ENCODE results near the gene RTP1. TPM values are rescaled to one million over a fixed set of nuclear protein-coding genes. Genes with fewer than 3 reads are reported as not detected.
"Not testable (repeated sequence)": the region's sequence is repeated elsewhere in the genome, so short reads cannot be mapped to it uniquely, and the experiment has no call there.

The RTP1 gene, protein sequence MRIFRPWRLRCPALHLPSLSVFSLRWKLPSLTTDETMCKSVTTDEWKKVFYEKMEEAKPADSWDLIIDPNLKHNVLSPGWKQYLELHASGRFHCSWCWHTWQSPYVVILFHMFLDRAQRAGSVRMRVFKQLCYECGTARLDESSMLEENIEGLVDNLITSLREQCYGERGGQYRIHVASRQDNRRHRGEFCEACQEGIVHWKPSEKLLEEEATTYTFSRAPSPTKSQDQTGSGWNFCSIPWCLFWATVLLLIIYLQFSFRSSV
- not detected in 2 replicates for total RNA-seq (2014; rRNA removed)
- not detected for polyA plus RNA-seq (2012)

DNA sequence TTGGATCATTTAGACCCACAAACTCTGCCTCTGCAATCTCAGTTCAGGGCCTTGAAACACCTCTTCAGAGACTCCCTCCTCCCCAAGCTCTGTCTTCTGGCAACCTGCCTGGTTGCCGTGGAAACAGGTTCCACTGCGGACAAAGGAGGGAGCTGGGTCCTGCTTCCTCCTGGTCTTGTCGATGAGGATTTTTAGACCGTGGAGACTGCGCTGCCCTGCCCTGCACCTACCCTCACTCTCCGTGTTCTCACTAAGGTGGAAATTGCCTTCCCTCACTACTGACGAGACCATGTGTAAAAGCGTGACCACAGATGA, at the start of gene RTP1:
TSS of gene RTP1 (plus strand) at position 152 of the 315 bp plus-strand sequence. CDS start at position 182, 30 bp downstream.
- DNase-seq (ENCODE audit: low read depth) = no peak

DNA sequence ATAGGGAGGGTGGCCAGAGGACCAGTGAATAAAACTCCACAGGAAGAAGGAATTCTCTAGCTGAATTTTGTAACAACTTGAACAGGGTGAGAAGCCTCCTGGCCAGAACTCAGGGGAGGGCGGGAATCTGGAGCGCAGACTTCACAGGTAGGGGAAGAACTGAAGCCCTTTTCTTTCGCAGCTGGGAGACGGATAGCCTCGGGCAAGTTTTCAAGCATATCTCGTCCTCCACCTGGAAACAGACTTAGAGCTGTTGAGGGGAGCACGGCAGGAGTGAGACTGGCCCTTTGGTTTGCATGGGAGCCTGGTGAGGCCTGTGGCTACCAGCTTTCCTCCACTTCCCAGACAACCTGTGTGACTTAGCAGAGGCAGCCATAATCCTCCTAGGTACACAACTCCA, 47.1 kb upstream of the RTP1 start:
- DNase-seq (ENCODE audit: low read depth) = no peak

DNA sequence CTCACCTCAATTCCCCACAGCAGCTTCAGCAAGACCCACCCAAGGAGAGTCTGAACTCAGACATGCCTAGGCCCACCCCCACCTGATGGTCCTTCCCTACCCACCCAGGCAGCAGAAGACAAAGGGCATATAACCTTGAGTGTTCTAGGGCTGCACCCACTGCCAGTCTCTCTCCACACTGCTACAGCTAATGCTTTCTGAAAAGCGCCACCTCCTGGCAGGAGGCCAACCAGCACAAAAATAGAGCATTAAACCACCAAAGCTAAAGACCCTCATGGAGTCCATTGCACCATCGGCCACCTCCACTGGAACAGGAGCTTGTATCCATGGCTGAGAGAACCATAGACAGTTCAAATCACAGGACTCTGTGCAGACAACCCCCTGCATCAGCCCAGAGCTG, 46.7 kb upstream of the RTP1 start:
- DNase-seq (ENCODE audit: low read depth) = peak; percentile 3

DNA sequence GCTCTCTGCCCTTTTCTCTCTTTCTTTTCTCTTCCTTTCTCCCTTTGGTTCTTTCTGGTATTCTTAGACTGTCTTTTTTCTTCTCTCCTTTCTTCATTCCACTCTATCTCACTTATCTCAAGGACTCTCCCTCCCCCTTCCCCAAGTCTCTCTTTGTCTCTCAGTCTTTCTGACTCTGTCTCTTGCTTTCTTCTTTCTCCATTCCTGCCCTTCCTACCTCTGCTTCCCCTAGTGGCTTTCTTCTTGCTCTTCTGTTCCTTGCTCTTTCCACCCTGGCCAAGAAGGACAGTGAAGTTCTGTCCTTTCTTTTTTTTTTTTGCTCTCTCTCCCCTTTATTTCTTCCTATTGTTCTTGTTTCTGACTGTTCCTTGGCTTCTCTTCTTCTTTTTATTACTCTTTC, 35.7 kb upstream of the RTP1 start:
- DNase-seq (ENCODE audit: low read depth) = no peak

DNA sequence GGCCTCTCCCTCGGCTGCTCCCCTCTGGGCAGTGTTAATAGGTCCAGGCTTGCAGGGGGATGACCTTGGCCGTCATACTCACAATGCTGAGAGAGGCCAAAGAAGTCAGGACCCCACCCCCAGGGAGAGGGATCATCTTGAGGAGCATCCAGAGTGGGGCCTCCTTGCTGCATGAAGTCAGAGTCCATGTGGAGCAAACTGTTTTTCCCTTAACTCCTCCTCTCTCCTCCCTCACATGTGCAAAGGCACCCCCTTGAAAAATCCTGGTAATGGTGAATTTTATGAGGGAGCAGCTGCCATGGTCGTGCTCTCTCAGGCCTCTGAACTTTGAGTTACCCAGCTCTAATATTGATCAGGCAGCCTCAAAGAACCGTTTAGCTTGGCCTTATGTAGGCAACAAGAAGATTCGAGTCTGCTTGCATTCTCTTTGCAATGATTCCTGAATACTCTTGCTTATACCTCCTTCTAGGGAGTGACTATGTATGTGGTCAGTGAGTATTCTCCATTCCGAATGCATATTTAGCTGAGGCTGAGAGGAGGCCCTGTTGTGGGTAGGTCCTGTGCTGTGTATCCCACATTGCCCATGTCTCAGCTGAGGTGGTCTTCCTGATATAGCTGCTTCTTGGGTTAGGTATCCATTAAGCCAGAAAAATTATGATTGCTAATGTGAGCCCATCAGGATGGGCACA, 34.9 kb upstream of the RTP1 start:
- DNase-seq (ENCODE audit: low read depth) = no peak

DNA sequence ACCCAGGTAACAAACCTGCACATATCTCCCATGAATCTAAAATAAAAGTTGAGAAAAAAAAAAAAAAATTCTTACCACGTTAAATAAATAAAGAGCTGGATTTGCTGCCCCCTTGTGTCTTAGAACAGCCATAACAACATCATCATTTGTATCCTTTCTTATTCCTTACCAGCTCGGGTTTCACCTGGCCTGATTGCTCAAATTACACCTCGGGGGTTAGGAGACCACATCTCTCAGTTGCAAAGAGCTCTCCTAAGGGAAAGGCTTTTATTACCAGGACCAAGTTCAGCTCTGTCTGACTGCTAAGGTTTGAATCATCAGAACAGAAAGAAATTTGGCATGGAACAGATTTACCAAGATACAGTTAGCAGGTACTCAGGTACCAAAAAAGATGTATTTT, 32.1 kb upstream of the RTP1 start:
- DNase-seq (ENCODE audit: low read depth) = peak; percentile 56

DNA sequence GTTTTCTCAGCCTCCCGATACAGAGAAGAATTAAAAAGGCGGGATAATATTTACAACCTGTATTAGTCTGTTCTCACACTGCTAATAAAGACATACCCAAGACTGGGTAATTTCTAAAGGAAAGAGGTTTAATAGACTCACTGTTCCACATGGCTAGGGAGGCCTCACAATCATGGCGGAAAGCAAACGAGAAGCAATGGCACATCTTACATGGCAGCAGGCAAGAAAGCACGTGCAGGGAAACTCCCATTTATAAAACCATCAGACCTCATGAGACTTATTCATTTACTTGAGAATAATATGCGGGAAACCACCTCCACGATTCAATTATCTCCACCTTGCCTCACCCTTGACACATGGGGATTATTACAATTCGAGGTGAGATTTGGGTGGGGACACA, 30.5 kb upstream of the RTP1 start:
- DNase-seq (ENCODE audit: low read depth) = no peak

DNA sequence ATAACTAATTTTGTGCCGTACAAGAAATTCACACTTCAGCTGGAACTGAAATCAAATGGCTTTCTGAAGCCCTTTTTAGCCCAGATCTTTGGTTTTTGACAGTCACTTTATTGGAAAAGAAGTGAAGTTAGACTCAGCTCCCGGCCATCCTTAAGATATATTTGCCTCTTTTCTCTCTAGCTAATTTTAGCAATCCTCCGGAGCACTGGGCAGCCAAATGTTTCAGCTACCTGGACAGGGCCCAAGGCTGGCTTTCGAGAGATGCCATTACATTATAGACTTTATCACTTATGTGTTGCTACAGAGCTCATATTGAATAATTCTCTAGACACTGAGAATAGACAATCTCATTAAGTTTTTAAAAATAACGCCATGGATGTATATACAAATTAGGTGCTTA, 29.5 kb upstream of the RTP1 start:
- DNase-seq (ENCODE audit: low read depth) = no peak

DNA sequence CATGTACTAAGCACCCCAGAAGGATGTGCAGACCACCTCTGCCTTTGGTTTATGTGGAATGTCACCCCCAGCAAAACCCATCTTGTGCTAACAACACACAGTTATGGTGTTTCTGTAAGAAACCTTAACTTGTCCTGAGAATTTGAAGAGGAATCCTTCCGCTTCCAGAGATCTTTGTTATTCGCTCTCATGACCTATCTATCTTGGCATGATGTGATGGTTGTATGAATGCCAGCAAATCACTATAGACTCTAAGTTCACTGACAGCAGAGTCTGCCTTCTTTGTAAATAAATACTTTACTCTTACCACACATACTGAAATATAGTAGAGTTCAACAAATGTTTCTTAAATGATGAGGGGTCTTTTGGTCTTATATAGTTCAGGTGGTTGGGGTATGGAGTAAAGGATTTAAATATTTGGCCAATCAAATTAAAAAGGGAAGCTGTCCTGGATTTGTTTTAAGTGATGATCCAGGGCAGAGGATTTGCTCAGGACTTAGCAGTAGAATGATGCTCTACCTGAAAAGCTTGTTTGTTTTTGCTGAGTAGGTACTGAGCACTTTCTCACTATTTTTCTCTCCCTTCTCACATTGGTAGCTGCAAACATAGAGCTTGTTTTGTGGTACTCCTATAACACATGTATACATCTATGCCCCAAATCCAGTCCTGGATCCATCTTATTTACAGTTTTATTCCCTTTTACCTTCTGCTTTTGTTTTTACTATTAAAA, 27.9 kb upstream of the RTP1 start:
- DNase-seq (ENCODE audit: low read depth) = no peak

DNA sequence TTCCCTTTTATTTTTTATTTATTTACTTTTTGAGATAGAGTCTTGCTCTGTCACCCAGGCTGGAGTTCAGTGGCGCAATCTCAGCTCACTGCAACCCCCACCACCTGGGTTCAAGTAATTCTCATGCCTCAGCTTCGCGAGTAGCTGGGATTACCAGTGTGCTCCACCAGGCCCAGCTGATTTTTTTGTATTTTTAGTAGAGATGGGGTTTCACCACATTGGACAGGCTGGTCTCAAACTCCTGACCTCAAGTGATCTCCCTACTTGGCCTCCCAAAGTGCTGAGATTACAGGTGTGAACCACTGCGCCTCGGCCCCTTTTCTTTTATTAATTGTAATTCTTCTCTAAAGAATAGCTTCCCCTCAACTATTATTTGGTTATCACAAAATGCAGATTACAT, 26.4 kb upstream of the RTP1 start:
- not testable (repeated sequence) for DNase-seq (ENCODE audit: low read depth)

DNA sequence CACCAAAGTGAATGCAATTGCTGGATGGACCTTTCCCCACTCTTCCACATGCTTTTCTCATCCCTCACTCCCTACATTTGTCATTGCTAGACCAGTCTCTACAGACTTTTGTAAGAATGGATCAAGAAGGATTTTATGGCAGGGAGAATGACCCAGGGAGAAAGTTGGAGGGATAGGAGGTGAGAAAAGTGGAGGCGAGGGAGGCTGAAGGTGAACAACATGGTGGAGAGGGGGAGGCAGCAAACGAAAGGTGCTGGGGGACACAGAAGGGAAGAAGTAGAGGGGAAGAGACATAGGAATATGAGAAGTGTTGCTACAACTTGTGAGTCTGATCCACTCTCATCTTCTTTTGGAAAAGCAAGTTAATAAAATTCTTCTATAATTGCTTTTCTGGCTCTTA, 24.4 kb upstream of the RTP1 start:
- no peak for DNase-seq (ENCODE audit: low read depth)

DNA sequence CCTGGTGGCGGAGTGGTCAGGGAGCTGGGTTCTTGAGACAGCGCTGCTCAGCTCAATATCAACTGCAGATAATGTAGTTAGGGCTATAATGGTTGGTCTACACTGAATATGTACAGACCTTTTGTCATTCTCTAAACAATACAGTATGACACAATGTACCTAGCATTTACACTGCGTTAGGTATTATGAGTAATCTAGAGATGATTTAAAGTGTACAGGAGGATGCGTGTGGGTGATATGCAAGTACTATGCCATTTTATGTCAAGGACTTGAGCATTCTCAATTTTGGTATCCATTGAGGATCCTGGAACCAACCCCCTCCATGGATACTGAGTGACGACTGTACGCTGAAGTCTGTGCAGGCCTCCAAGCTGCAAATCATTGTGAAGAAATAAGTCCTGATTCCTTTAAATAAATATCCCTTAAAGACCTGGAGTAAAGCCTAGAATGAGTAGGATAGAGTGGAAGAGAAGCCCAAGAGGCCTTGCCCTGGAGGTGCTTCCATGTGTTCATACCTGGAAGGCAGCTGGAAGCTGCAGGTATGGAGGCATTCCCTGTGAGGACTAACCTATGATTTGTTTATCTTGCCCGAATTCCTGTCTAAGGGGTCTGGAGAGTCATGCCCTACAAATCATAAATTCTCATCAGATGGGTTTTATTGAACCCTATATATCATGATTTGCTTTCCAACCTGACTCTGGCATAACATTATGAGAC, 15.7 kb upstream of the RTP1 start:
- no peak for DNase-seq (ENCODE audit: low read depth)

DNA sequence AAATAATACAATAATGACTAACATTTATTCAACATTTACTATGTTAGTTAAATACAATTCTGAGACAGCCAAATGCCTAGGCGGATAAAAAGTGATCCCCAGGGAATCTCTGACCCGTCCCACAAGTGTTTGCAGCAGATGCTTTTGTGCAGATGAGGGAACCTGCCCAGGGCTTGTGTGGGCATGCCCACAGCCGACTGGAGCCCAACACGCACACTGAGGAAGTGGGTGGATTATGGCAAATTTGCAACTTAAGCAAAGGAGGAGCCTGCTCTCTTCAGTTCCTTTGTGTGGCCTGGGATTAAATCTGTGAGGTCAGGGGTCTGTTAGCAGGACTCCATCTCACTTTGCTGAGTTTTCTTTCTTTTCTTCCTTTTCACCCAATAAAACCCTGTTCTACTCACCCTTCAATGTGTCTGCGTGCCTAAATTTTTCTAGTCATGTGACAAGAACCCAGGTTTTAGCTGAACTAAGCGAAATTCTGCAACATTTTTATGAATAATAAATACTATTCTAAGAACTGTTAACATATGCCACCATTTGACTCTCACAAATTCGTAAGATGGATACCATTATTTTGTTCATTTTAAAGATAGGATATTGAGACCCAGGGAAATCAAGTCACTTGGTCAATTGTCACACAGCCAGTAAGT, 13.9 kb upstream of the RTP1 start:
- DNase-seq (ENCODE audit: low read depth) = peak; percentile 76

DNA sequence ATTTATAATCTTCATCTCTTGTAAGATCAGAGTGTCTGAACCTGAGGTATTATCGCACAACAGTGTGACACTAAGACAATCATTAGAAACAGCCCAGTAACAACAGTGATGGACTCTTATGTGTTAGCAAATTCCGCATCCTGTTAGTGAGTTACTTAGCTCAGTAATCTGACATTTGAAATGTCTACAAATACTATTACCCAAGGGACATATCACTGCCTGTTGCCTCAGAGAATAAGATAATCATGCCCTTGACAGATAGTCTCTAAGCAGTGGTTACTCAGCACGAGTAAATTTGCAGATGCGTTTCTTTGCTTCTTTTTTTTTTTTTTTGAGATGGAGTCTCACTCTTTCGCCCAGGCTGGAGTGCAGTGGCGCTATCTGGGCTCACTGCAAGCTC, 13.4 kb upstream of the RTP1 start:
- DNase-seq (ENCODE audit: low read depth) = no peak

DNA sequence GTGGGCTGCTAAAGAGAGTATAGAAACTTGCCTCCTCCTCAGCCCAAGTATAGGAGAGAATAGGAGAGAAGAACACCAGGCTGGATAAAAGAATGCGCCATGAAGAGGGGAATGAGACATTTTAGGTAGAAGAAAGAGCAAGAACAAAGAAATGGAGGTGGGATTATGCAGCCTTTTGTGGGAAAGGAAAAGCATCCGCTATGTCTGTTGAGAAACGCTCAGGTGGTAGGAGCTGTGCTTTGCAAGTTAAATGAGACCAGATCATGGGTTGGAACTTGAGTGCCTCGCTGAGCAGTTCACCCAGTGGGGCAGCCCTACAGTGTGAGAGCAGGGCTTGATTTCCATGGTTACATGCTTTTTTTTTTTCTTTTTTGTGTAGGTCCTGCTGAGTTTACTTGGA, 11.5 kb upstream of the RTP1 start:
- no peak for DNase-seq (ENCODE audit: low read depth)

DNA sequence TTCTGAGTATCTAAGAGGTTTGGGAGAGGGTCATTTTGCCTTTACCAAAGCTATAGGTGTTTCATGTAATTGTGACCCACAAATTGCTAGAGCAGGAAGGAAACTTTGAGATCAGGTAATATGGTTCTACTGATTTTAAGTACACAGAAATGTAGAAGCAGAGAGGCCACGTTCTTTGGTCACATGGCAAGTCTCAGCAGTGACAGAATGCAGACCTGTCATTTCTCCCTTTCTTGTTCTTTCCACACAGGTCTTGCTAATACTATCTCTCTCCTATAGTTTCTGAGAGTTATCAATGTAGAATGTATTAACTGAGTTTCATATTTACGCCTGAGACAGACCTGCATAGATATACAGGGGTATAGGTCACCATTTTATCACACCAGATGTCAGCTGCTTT, 10.9 kb upstream of the RTP1 start:
- DNase-seq (ENCODE audit: low read depth) = no peak

DNA sequence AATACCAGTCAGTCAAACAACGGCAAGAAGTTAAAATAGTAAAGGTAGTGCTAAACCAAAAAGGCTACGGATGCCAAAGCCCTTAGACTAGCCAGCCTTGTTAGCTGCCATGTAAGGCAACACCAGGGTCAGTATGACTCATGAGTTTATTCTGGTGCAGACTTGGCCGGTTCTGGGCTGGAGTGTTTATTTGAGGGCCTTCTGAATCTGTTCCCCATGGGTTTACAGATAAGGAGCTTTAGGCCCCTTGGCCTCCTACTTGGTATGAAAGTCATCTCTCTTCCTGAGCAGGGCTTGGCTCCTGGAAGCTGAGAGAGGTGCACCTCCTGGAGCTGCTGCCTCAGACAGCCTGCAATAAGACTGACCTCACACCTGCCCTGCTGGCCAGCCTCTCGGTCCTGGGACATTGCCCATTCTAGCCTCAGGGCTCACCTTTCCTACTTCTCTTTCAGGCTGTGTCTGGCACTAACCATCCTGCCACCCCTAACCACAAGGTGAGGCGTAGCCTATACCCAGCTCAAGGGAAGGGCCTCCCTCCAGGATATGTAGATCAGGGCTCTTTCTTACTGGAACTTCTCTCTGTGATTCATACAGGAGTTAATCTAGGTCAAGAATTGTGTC, 10.4 kb upstream of the RTP1 start:
- peak; percentile 62 for DNase-seq (ENCODE audit: low read depth)

DNA sequence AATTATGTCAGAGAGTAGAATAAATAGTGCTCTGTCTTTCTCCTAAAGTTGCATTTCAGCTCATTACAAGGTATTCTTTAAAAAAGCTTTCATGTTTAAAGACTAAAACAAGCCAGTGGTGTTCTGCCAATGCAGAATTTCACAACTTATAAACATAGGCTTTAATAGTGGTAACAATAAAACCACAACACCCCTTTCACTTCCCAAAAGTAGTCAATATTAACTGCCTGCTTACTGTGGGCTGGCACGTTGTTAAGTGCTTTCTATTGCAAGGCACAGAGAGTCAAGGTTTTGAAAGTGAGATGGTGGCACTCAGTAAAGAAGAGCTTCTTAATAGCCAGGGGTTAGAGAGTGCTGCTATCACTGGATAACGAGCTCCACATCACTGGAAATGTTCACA, 8.4 kb upstream of the RTP1 start:
- DNase-seq (ENCODE audit: low read depth) = no peak

DNA sequence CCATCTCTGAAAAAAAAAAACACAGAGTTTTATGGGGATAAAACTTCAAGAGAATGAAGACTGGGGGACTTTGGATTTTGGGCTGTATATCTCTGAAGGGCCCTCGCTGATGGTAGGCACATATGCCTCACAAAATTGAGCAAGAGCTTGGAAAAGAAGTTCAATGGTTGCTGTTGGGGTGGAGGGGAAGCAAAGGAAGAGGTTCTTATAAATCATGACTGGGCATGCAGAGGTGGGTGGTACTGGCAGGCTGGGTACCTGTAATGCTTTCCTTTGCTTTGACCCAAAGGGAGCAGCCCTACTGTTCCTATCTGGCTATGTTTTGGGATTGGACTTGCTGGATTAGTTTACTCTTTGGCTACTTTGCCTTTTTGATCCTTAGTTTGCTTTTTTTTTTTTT, 6.0 kb upstream of the RTP1 start:
- no peak for DNase-seq (ENCODE audit: low read depth)

DNA sequence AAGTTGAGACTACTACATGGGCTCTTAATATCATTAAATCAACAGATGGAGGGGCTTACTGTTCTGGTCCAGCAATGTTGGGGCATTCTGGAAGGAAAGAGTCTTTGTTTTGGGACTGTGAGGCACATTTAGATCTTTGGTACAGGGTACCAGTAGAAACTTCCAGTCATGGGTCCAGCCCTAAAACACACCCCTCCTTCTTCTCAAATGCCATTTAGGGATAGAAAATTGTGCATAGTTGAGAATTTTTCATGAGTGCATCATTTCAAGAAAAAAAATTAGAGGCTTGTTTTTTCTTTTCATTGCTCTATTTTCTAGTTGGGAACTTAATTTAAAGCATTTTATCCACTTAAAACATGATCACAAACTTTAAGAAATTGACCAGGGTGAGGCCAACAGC, 4.1 kb upstream of the RTP1 start:
- no peak for DNase-seq (ENCODE audit: low read depth)

DNA sequence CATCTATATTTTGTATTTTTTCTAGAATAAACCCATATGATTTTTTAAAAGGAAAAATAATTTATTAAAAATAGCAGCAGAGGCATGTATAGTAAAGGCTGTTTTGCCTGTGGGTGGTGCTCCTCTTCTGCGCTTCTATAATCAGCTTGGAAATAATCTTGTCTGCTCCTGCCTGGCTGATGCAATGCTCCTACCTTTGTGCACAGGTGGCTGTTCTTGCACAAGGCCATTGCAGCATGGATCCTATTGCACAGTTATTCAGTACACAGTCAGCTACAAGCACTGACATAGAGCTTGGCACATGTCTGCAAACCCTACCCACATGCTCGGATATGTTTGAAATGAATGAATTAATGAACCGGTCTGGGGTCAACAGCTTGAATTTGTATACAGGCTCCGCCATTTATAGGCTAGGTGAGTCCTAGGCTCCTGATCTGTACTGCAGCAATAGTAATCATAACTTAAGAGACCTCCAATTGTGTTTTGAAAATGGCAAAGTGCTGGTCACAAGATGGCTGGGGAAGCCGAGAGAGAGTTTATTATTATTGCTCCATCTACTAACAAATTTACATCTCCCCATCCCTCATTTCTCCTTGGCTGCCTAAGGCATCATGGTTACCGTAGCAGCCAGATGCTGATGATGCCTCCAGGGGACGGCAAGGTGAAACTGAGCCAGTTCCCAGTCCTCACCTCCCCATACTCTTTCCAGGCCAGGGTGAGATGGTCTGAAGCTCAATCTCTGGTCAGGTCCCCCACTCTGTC, 532 bp upstream of the RTP1 start:
- DNase-seq (ENCODE audit: low read depth) = no peak
